HEK293 (cell line): ENCODE measurements around the gene RGL2.

Source experiments
- GLI2 ChIP-seq: fragments of 450-650 bp; formaldehyde crosslinking; IDR thresholded peaks from 2 replicates; pipeline ENCODE4; 2017; ENCODE audit warnings: missing biosample characterization, missing genetic modification characterization, low read depth, borderline replicate concordance
- GLIS2 ChIP-seq: fragments of 450-650 bp; formaldehyde crosslinking; IDR thresholded peaks from 2 replicates; pipeline ENCODE4 v1.5.1; 2016; ENCODE audit warnings: missing biosample characterization, missing genetic modification characterization
- KLF1 ChIP-seq: fragments of 450-650 bp; formaldehyde crosslinking; IDR thresholded peaks from 2 replicates; pipeline ENCODE4 v1.5.1; 2016; ENCODE audit warnings: missing biosample characterization, missing genetic modification characterization
- KLF16 ChIP-seq: fragments of 450-650 bp; formaldehyde crosslinking; IDR thresholded peaks from 2 replicates; pipeline ENCODE4 v1.5.1; 2017; ENCODE audit warnings: missing biosample characterization, missing genetic modification characterization
- ZBTB1 ChIP-seq: fragments of 450-650 bp; formaldehyde crosslinking; IDR thresholded peaks from 2 replicates; pipeline ENCODE4 v1.5.1; 2016; ENCODE audit warnings: missing biosample characterization, missing genetic modification characterization
- ZBTB48 ChIP-seq: fragments of 450-650 bp; formaldehyde crosslinking; IDR thresholded peaks from 2 replicates; pipeline ENCODE4 v1.5.1; 2016; ENCODE audit warnings: missing biosample characterization, missing genetic modification characterization
- ZBTB8A ChIP-seq: fragments of 450-650 bp; formaldehyde crosslinking; IDR thresholded peaks from 2 replicates; pipeline ENCODE4 v1.5.1; 2016; ENCODE audit warnings: missing biosample characterization, missing genetic modification characterization
- ZFP69B ChIP-seq: fragments of 450-650 bp; formaldehyde crosslinking; IDR thresholded peaks from 2 replicates; pipeline ENCODE4 v1.5.1; 2016; ENCODE audit warnings: missing biosample characterization, missing genetic modification characterization
- ZNF366 ChIP-seq: fragments of 450-650 bp; formaldehyde crosslinking; conservative IDR thresholded peaks from 2 replicates; pipeline ENCODE4 v1.5.1; 2016; ENCODE audit warnings: missing biosample characterization, missing genetic modification characterization
- ZNF423 ChIP-seq: fragments of 450-650 bp; formaldehyde crosslinking; IDR thresholded peaks from 2 replicates; pipeline ENCODE4 v1.5.1; 2016; ENCODE audit warnings: missing biosample characterization, missing genetic modification characterization
- ZNF544 ChIP-seq: fragments of 450-650 bp; formaldehyde crosslinking; IDR thresholded peaks from 2 replicates; pipeline ENCODE4 v1.5.0; 2017; ENCODE audit warnings: missing biosample characterization, missing genetic modification characterization
- ZNF610 ChIP-seq: fragments of 450-650 bp; formaldehyde crosslinking; IDR thresholded peaks from 2 replicates; pipeline ENCODE4 v1.5.1; 2016; ENCODE audit warnings: missing biosample characterization, missing genetic modification characterization, borderline replicate concordance
- TF ChIP-seq, protein P1 (sequence below): fragments of 450-650 bp; formaldehyde crosslinking; IDR thresholded peaks from 2 replicates; pipeline ENCODE4 v1.5.1; 2016; ENCODE audit warnings: missing biosample characterization, missing genetic modification characterization, low read depth
- TF ChIP-seq, protein P2 (sequence below): fragments of 450-650 bp; IDR thresholded peaks from 2 replicates; pipeline ENCODE4 v1.5.1; 2018; ENCODE audit warnings: missing biosample characterization, mild to moderate bottlenecking, missing genetic modification characterization
- TF ChIP-seq, protein P3 (sequence below): fragments of 450-650 bp; formaldehyde crosslinking; IDR thresholded peaks from 2 replicates; pipeline ENCODE4 v1.5.1; 2016; ENCODE audit warnings: missing biosample characterization, missing genetic modification characterization
- TF ChIP-seq, protein P4 (sequence below): fragments of 450-650 bp; formaldehyde crosslinking; conservative IDR thresholded peaks from 2 replicates; pipeline ENCODE4 v1.5.1; 2016; ENCODE audit warnings: low read depth, missing biosample characterization, missing genetic modification characterization
- TF ChIP-seq, protein P5 (sequence below): fragments of 450-650 bp; formaldehyde crosslinking; IDR thresholded peaks from 2 replicates; pipeline ENCODE4 v1.5.1; 2017; ENCODE audit warnings: missing biosample characterization, missing genetic modification characterization
- TF ChIP-seq, protein P6 (sequence below): fragments of 450-650 bp; formaldehyde crosslinking; IDR thresholded peaks from 2 replicates; pipeline ENCODE4 v1.5.1; 2017; ENCODE audit warnings: missing biosample characterization, missing genetic modification characterization

The RGL2 gene

DNA sequence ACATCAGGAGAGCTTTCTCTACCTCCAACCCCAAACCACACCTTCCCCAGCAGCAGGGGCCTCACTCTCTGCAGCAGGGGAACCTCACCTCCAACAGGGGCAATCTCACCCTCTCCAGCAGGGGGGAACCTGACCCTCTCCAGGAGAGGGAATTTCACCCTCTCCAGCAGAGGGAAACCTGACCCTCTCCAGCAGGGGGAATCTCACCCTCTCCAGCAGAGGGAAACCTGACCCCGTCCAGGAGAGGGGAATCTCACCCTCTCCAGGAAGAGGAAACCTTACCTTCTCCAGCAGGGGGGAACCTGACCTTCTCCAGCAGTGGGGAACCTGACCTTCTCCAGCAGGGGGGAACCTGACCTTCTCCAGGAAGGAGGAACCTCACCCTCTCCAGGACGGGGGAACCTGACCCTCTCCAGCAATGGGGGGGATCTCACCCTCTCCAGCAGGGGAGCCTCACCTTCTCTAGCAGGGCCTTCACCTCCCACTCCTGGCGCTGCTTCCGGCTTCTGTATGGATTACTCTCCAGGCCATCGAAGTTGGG is 18.7 kb downstream of the RGL2 start (continued):
- TF ChIP-seq, protein P1, sequence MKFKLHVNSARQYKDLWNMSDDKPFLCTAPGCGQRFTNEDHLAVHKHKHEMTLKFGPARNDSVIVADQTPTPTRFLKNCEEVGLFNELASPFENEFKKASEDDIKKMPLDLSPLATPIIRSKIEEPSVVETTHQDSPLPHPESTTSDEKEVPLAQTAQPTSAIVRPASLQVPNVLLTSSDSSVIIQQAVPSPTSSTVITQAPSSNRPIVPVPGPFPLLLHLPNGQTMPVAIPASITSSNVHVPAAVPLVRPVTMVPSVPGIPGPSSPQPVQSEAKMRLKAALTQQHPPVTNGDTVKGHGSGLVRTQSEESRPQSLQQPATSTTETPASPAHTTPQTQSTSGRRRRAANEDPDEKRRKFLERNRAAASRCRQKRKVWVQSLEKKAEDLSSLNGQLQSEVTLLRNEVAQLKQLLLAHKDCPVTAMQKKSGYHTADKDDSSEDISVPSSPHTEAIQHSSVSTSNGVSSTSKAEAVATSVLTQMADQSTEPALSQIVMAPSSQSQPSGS (tag by site-specific recombination), result no peak
- TF ChIP-seq ZBTB8A (tag by site-specific recombination) (0 out of 2 replicates have a peak, but pooled peaks have one; percentile 21), ZNF610 (tag by site-specific recombination) (no peak), KLF1 (tag by site-specific recombination) (no peak), ZNF423 (tag by site-specific recombination) (peak; percentile 52), ZBTB48 (tag by site-specific recombination) (0 out of 2 replicates have a peak, but pooled peaks have one; percentile 44), KLF16 (no peak), GLI2 (tag by site-specific recombination) (no peak), ZFP69B (tag by site-specific recombination) (no peak), ZBTB1 (tag by site-specific recombination) (no peak), ZNF544 (tag by site-specific recombination) (no peak), ZNF366 (tag by site-specific recombination) (peak; percentile 82), GLIS2 (peak; percentile 76)
- TF ChIP-seq, protein P2, sequence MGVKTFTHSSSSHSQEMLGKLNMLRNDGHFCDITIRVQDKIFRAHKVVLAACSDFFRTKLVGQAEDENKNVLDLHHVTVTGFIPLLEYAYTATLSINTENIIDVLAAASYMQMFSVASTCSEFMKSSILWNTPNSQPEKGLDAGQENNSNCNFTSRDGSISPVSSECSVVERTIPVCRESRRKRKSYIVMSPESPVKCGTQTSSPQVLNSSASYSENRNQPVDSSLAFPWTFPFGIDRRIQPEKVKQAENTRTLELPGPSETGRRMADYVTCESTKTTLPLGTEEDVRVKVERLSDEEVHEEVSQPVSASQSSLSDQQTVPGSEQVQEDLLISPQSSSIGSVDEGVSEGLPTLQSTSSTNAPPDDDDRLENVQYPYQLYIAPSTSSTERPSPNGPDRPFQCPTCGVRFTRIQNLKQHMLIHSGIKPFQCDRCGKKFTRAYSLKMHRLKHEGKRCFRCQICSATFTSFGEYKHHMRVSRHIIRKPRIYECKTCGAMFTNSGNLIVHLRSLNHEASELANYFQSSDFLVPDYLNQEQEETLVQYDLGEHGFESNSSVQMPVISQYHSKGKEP (tag by site-specific recombination), result no peak
- TF ChIP-seq, protein P3, sequence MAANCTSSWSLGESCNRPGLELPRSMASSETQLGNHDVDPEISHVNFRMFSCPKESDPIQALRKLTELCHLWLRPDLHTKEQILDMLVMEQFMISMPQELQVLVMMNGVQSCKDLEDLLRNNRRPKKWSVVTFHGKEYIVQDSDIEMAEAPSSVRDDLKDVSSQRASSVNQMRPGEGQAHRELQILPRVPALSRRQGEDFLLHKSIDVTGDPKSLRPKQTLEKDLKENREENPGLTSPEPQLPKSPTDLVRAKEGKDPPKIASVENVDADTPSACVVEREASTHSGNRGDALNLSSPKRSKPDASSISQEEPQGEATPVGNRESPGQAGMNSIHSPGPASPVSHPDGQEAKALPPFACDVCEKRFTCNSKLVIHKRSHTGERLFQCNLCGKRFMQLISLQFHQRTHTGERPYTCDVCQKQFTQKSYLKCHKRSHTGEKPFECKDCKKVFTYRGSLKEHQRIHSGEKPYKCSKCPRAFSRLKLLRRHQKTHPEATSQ (tag by site-specific recombination), result no peak
- TF ChIP-seq, protein P4, sequence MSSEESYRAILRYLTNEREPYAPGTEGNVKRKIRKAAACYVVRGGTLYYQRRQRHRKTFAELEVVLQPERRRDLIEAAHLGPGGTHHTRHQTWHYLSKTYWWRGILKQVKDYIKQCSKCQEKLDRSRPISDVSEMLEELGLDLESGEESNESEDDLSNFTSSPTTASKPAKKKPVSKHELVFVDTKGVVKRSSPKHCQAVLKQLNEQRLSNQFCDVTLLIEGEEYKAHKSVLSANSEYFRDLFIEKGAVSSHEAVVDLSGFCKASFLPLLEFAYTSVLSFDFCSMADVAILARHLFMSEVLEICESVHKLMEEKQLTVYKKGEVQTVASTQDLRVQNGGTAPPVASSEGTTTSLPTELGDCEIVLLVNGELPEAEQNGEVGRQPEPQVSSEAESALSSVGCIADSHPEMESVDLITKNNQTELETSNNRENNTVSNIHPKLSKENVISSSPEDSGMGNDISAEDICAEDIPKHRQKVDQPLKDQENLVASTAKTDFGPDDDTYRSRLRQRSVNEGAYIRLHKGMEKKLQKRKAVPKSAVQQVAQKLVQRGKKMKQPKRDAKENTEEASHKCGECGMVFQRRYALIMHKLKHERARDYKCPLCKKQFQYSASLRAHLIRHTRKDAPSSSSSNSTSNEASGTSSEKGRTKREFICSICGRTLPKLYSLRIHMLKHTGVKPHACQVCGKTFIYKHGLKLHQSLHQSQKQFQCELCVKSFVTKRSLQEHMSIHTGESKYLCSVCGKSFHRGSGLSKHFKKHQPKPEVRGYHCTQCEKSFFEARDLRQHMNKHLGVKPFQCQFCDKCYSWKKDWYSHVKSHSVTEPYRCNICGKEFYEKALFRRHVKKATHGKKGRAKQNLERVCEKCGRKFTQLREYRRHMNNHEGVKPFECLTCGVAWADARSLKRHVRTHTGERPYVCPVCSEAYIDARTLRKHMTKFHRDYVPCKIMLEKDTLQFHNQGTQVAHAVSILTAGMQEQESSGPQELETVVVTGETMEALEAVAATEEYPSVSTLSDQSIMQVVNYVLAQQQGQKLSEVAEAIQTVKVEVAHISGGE (tag by site-specific recombination), result no peak
- TF ChIP-seq, protein P5, sequence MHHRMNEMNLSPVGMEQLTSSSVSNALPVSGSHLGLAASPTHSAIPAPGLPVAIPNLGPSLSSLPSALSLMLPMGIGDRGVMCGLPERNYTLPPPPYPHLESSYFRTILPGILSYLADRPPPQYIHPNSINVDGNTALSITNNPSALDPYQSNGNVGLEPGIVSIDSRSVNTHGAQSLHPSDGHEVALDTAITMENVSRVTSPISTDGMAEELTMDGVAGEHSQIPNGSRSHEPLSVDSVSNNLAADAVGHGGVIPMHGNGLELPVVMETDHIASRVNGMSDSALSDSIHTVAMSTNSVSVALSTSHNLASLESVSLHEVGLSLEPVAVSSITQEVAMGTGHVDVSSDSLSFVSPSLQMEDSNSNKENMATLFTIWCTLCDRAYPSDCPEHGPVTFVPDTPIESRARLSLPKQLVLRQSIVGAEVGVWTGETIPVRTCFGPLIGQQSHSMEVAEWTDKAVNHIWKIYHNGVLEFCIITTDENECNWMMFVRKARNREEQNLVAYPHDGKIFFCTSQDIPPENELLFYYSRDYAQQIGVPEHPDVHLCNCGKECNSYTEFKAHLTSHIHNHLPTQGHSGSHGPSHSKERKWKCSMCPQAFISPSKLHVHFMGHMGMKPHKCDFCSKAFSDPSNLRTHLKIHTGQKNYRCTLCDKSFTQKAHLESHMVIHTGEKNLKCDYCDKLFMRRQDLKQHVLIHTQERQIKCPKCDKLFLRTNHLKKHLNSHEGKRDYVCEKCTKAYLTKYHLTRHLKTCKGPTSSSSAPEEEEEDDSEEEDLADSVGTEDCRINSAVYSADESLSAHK (tag by site-specific recombination), result no peak
- TF ChIP-seq, protein P6, sequence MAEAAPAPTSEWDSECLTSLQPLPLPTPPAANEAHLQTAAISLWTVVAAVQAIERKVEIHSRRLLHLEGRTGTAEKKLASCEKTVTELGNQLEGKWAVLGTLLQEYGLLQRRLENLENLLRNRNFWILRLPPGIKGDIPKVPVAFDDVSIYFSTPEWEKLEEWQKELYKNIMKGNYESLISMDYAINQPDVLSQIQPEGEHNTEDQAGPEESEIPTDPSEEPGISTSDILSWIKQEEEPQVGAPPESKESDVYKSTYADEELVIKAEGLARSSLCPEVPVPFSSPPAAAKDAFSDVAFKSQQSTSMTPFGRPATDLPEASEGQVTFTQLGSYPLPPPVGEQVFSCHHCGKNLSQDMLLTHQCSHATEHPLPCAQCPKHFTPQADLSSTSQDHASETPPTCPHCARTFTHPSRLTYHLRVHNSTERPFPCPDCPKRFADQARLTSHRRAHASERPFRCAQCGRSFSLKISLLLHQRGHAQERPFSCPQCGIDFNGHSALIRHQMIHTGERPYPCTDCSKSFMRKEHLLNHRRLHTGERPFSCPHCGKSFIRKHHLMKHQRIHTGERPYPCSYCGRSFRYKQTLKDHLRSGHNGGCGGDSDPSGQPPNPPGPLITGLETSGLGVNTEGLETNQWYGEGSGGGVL, result peak; percentile 84
